HepG2 (cell line): Measurements from ENCODE around the gene YAP1. TPM values are rescaled to one million over a fixed set of nuclear protein-coding genes. Genes with fewer than 3 reads are reported as not detected.

Experiments
- ELF3 ChIP-seq: IDR thresholded peaks from 2 replicates; pipeline ENCODE4 v1.6.1; 2016; ENCODE audit warnings: missing genetic modification reagents, missing compliant biosample characterization
- FOXA3 ChIP-seq: IDR thresholded peaks from 2 replicates; pipeline ENCODE4 v1.6.1; 2016; ENCODE audit warnings: missing genetic modification reagents, missing compliant biosample characterization
- GPBP1L1 ChIP-seq: sonication (generic); formaldehyde crosslinking; IDR thresholded peaks from 2 replicates; pipeline ENCODE4 v1.5.0; 2020; ENCODE audit warnings: mild to moderate bottlenecking, missing genetic modification reagents
- HMG20B ChIP-seq: conservative IDR thresholded peaks from 2 replicates; pipeline ENCODE4 v1.6.1; 2016; ENCODE audit warnings: missing genetic modification reagents, missing compliant biosample characterization
- HMGXB4 ChIP-seq, 2 experiments: sonication (generic) in 1 of 2; formaldehyde crosslinking in 1 of 2; IDR thresholded peaks; 2 replicates each; pipeline versions ENCODE4 v1.4.0 to v1.6.1; 2018 to 2020; ENCODE audit warnings: missing genetic modification reagents in 2 of 2, borderline replicate concordance in 1 of 2, low read depth in 1 of 2, mild to moderate bottlenecking in 1 of 2, missing biosample characterization in 1 of 2
- HNF4A ChIP-seq: sonication (generic); formaldehyde crosslinking; IDR thresholded peaks from 2 replicates; pipeline ENCODE4 v1.4.0; 2020; ENCODE audit warnings: missing genetic modification reagents
- ISL2 ChIP-seq: sonication (generic); formaldehyde crosslinking; IDR thresholded peaks from 2 replicates; pipeline ENCODE4 v1.5.0; 2020; ENCODE audit warnings: missing genetic modification reagents
- KMT2B ChIP-seq: IDR thresholded peaks from 2 replicates; pipeline ENCODE4 v1.6.1; 2016; ENCODE audit warnings: missing genetic modification reagents, missing compliant biosample characterization
- MTF2 ChIP-seq: sonication (generic); formaldehyde crosslinking; IDR thresholded peaks from 2 replicates; pipeline ENCODE4 v1.5.0; 2020; ENCODE audit warnings: missing genetic modification reagents, borderline replicate concordance
- POLR2AphosphoS2 ChIP-seq: IDR thresholded peaks from 2 replicates; pipeline ENCODE4 v1.6.1; 2011; ENCODE audit warnings: low read depth, low read length, improper control_type of control experiment
- POLR2G ChIP-seq: fragments of 200-400 bp; formaldehyde crosslinking; IDR thresholded peaks from 2 replicates; pipeline ENCODE4 v1.6.1; 2018; ENCODE audit warnings: mild to moderate bottlenecking, low read depth, low read length, moderate library complexity
- SIX4 ChIP-seq: sonication (generic); formaldehyde crosslinking; IDR thresholded peaks from 2 replicates; pipeline ENCODE4 v1.4.0; 2020; ENCODE audit warnings: missing genetic modification reagents
- SOX5 ChIP-seq: IDR thresholded peaks from 2 replicates; pipeline ENCODE4 v1.6.1; 2016; ENCODE audit warnings: borderline replicate concordance
- TEF ChIP-seq: sonication (generic); formaldehyde crosslinking; IDR thresholded peaks from 2 replicates; pipeline ENCODE4 v1.5.0; 2020; ENCODE audit warnings: missing genetic modification reagents
- TGIF2 ChIP-seq: IDR thresholded peaks from 2 replicates; pipeline ENCODE4 v1.6.1; 2016; ENCODE audit warnings: control low read depth, missing compliant biosample characterization
- ZGPAT ChIP-seq: IDR thresholded peaks from 2 replicates; pipeline ENCODE4 v1.6.1; 2016; ENCODE audit warnings: mild to moderate bottlenecking
- ZMYM4 ChIP-seq: sonication (generic); formaldehyde crosslinking; IDR thresholded peaks from 2 replicates; pipeline ENCODE4 v1.8.1; 2023; ENCODE audit warnings: mild to moderate bottlenecking, missing genetic modification reagents
- ZNF205 ChIP-seq: IDR thresholded peaks from 2 replicates; pipeline ENCODE4 v1.6.1; 2018; ENCODE audit warnings: missing biosample characterization, missing genetic modification reagents
- ZNF30 ChIP-seq: sonication (generic); formaldehyde crosslinking; IDR thresholded peaks from 2 replicates; pipeline ENCODE4 v1.5.0; 2020; ENCODE audit warnings: mild to moderate bottlenecking, missing genetic modification reagents
- ZNF362 ChIP-seq: sonication (generic); formaldehyde crosslinking; IDR thresholded peaks from 2 replicates; pipeline ENCODE4 v1.4.0; 2020; ENCODE audit warnings: missing genetic modification reagents, mild to moderate bottlenecking, borderline replicate concordance
- ZNF761 ChIP-seq: sonication (generic); formaldehyde crosslinking; conservative IDR thresholded peaks from 2 replicates; pipeline ENCODE4 v1.4.0; 2020; ENCODE audit warnings: mild to moderate bottlenecking, missing genetic modification reagents
- ZNF792 ChIP-seq: IDR thresholded peaks from 2 replicates; pipeline ENCODE4 v1.6.1; 2016
- ZUFSP ChIP-seq: sonication (generic); formaldehyde crosslinking; IDR thresholded peaks from 2 replicates; pipeline ENCODE4 v1.9.0; 2021; ENCODE audit warnings: missing genetic modification reagents, mild to moderate bottlenecking, borderline replicate concordance
- polyA plus RNA-seq, 8 experiments: library from polyadenylated mRNA; depleted of rRNA in 3 of 8; stranded (reverse) in 7 of 8; unstranded in 1 of 8; fragments of >200 nt; fragmentation: Illumina TruSeq in 4 of 8; extraction: Trizol in 4 of 8; gene quantifications; 2 replicates each; pipeline versions ENCODE4 v1.2.1 to v1.2.3, GENCODE V29; 2011 to 2016; ENCODE audit warnings: low read depth in 4 of 8, missing spikeins in 1 of 8, mixed read lengths in 1 of 8; ENCODE audit not compliant: insufficient read depth in 1 of 8
- total RNA-seq, 5 experiments: library from RNA; depleted of rRNA; stranded (reverse); fragments of >200 nt; fragmentation: Illumina TruSeq; extraction: Trizol; gene quantifications; 2 replicates each; pipeline ENCODE4 v1.2.3, GENCODE V29; 2016; ENCODE audit warnings: low read depth in 1 of 5

YAP1 gene
- total and polyA plus RNA-seq, 2 of the 13 experiments (the other 11 are each of a cell fraction or from before 2014, with no cell fraction given) = 59.5 to 91.0 TPM

GRCh38 chr11:102115557-102115956, 5.3 kb downstream of the YAP1 start (continued):
- TF ChIP-seq ZNF792 (no peak), MTF2 (no peak), TGIF2 (CRISPR knock-in tag) (no peak), POLR2AphosphoS2 (no peak), ISL2 (no peak), ELF3 (CRISPR knock-in tag) (no peak), POLR2G (peak; percentile 66), SOX5 (CRISPR knock-in tag) (peak; percentile 84), FOXA3 (CRISPR knock-in tag) (peak; percentile 71), KMT2B (CRISPR knock-in tag) (peak; percentile 39; the same call in 1 of the 2 replicates), ZNF205 (no peak), ZNF362 (peak; percentile 80; the same call in 1 of the 2 replicates), ZMYM4 (CRISPR knock-in tag) (peak; percentile 78), SIX4 (CRISPR knock-in tag) (peak; percentile 95), HMG20B (CRISPR knock-in tag) (no peak), ZNF30 (CRISPR knock-in tag) (no peak), ZNF761 (no peak), ZGPAT (CRISPR knock-in tag) (no peak), GPBP1L1 (CRISPR knock-in tag) (no peak), HMGXB4 (CRISPR knock-in tag; IDR thresholded peaks at IDR 0.05; ENCODE audit: borderline replicate concordance in 1 of 2, low read depth in 1 of 2) (no peak), HNF4A (CRISPR knock-in tag) (0 out of 2 replicates have a peak, but pooled peaks have one; percentile 6), TEF (CRISPR knock-in tag) (no peak), ZUFSP (CRISPR knock-in tag) (no peak)
